CD4-positive, alpha-beta T cell treated with Interferon gamma for 1 hour (primary cell): ENCODE results near the gene RGCC.
"Not testable (repeated sequence)": the region's sequence is repeated elsewhere in the genome, so short reads cannot be mapped to it uniquely, and the experiment has no call there.

ENCODE experiments used
- DNase-seq: peaks from one replicate; pipeline ENCODE4 v3.0.0-alpha.2; 2020

RGCC gene

GRCh38 chr13:41456768-41457588, at the start of gene RGCC:
Gene RGCC, plus strand, starts transcription at chr13:41457550. Its CDS starts 158 bp downstream, at chr13:41457708.
- DNase-seq, result peak; percentile 97

- no peak for DNase-seq
Measured at GRCh38 chr13:41408121-41408520, 49.2 kb upstream of the RGCC start.

GRCh38 chr13:41408746-41409145, 48.6 kb upstream of the RGCC start:
- no peak for DNase-seq

GRCh38 chr13:41409611-41410010, 47.7 kb upstream of the RGCC start:
- DNase-seq, result no peak

- no peak for DNase-seq
Measured at GRCh38 chr13:41411060-41411459, 46.3 kb upstream of the RGCC start.

GRCh38 chr13:41411522-41411921, 45.8 kb upstream of the RGCC start:
- peak; percentile 18 for DNase-seq

GRCh38 chr13:41413872-41414271, 43.5 kb upstream of the RGCC start:
- no peak for DNase-seq

- no peak for DNase-seq
Measured at GRCh38 chr13:41416276-41416675, 41.1 kb upstream of the RGCC start.

GRCh38 chr13:41418027-41418426, 39.3 kb upstream of the RGCC start:
- no peak for DNase-seq

GRCh38 chr13:41418731-41419130, 38.6 kb upstream of the RGCC start:
- no peak for DNase-seq

GRCh38 chr13:41419206-41419605, 38.1 kb upstream of the RGCC start:
- DNase-seq, result no peak

GRCh38 chr13:41420146-41420545, 37.2 kb upstream of the RGCC start:
- no peak for DNase-seq

GRCh38 chr13:41421330-41421729, 36.0 kb upstream of the RGCC start:
- not testable (repeated sequence) for DNase-seq

GRCh38 chr13:41421983-41422382, 35.4 kb upstream of the RGCC start:
- DNase-seq, result not testable (repeated sequence)

- not testable (repeated sequence) for DNase-seq
Measured at GRCh38 chr13:41423259-41423658, 34.1 kb upstream of the RGCC start.

- not testable (repeated sequence) for DNase-seq
Measured at GRCh38 chr13:41424675-41425074, 32.7 kb upstream of the RGCC start.

- DNase-seq, result no peak
Measured at GRCh38 chr13:41426047-41426446, 31.3 kb upstream of the RGCC start.

GRCh38 chr13:41427666-41428065, 29.7 kb upstream of the RGCC start:
- no peak for DNase-seq

- peak; percentile 30 for DNase-seq
Measured at GRCh38 chr13:41428155-41428554, 29.2 kb upstream of the RGCC start.

GRCh38 chr13:41434030-41434429, 23.3 kb upstream of the RGCC start:
- DNase-seq, result not testable (repeated sequence)

GRCh38 chr13:41434831-41435520, 22.4 kb upstream of the RGCC start:
- no peak for DNase-seq

- DNase-seq, result no peak
Measured at GRCh38 chr13:41443969-41444368, 13.4 kb upstream of the RGCC start.

GRCh38 chr13:41452462-41452861, 4.9 kb upstream of the RGCC start:
- no peak for DNase-seq

- no peak for DNase-seq
Measured at GRCh38 chr13:41453620-41454019, 3.7 kb upstream of the RGCC start.
